Activated T-helper 9 cell treated with anti-CD3 and anti-CD28 coated beads, Interleukin-2, amount 50 U/mL, for 16 hours (primary cell): ENCODE measurements around the gene RDH13.
"Not testable (repeated sequence)": the region's sequence is repeated elsewhere in the genome, so short reads cannot be mapped to it uniquely, and the experiment has no call there.

Source experiments
- DNase-seq: peaks from one replicate; pipeline ENCODE4 v3.0.0-alpha.2; 2020; ENCODE audit warnings: low read depth

The RDH13 gene, protein sequence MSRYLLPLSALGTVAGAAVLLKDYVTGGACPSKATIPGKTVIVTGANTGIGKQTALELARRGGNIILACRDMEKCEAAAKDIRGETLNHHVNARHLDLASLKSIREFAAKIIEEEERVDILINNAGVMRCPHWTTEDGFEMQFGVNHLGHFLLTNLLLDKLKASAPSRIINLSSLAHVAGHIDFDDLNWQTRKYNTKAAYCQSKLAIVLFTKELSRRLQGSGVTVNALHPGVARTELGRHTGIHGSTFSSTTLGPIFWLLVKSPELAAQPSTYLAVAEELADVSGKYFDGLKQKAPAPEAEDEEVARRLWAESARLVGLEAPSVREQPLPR

DNA sequence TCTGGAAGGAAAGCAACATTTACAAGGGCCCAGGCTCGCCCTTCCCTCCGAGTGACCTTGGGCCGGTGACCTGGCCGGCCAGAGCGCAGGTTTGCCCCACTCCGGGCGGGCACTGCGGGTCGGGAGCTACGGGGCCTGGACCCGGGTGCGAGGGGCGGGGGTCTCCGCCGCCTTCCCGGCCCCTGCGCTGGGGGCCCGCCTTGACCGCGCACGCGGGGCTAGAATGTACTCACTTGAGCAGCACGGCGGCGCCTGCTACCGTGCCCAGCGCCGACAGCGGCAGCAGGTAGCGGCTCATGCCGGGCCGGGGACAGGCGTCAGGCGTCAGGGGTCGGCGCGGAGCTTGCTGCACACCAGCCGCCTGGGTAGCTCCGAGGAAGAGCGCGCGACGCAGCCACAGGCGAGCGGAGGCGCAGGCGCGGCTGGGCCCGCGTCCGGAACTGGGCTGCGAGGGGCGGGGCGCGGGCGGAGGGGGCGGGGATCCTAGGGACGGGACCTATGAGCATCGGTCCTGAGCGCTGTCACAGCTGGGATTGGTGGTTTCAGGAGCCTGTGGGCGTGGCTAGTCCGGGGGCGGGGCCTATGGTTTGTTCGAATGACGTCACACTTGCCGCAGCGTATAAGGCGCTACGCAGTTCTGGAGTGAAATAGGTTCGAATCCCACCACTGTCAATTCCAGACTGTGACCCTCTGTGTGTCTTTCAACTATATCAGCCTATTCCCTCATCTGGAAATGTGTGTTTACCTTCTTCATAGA, at the start of gene RDH13:
RDH13 (minus strand) TSS at position 414 of the 757 bp plus-strand sequence; CDS start at position 298, 116 bp downstream.
- peak; percentile 95 for DNase-seq

DNA sequence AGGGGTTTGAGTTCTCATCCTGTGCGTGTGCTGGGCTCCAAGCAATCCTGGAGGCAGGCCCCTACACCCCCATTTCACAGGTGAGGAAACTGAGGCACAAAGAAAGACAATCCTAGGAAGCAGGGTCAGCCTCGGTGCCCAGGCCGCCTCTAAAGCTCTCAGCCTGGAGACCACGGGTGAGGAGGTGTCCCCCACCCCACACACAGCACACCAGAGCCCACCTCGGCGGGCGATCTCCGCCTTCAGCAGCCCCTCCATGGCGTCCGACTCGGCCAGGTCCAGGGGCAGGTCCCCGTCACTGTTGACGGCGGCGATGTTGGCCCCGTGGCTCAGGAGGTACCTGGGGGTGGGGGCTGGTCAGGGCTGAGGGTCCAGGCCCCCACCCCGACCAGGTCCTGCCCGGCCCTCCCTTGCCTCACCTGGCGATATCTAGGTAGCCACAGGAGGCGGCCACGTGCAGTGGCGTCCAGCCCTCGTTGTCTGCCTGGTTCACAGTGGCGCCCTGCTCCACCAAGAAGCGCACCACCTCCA, 49.4 kb upstream of the RDH13 start:
- DNase-seq = no peak

DNA sequence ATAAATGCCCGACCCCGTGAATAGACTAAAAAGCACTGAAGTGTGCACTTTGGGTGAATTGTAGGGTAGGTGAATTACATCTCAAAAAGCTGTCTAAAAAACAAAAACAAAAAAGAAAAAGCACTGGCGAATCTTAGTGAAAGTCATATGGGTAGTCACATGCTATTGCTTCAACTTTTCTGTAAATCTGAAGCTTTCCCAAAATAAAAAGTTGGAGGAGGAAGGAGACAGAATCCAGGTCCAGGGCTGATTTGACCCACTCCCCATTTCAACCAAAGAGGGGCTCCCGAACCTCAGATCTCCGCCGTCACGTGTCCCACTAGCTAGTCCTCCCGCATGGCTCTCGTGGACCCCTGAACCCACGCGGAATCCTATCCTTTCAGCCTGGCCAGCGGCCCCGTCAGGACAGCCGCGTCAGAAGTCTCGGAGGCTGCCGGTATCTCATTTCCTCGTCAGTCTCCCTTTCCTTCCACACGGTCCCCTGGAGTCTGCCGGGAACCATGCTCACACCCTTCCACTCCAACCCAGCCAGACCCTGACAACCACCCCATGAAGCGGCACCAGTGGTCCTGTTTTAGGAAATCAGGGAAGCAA, 48.4 kb upstream of the RDH13 start:
- no peak for DNase-seq

DNA sequence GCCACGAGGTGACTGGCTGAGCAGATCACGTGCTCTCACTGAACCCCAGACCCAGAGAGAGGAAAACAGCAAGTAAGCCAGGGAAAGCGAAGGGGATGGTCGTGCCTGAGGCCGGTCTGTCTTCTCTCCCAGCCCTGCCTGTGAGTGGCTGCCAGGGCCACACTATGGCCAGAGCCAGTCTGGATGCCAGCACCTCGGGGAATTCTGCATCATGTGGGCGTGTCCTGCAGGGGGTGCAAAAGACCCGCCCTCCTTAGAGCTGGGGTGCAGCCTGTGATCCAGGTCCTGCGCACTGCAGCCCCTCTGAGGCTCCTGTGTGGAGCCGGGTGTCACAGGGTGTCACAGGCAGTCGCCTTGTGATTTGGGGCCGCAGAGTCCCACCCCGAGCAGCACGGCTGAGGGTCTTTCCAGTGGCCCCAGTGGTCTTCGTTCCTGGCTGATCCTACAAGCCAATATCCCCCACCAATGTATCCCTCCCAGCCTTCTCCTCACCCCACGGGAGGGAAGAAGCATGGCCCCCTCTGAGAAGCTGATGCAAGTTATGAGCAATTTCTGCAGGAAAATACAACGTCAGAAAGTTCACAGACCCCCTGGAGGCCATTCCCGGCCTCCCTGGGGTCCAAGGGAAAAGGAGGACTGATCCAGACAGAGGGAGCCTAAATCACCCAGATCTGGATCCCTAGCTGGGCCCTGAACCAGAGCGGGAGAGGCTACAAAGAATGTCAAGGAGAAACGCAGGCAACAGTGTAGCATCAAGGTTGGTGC, 46.8 kb upstream of the RDH13 start:
- DNase-seq = no peak

DNA sequence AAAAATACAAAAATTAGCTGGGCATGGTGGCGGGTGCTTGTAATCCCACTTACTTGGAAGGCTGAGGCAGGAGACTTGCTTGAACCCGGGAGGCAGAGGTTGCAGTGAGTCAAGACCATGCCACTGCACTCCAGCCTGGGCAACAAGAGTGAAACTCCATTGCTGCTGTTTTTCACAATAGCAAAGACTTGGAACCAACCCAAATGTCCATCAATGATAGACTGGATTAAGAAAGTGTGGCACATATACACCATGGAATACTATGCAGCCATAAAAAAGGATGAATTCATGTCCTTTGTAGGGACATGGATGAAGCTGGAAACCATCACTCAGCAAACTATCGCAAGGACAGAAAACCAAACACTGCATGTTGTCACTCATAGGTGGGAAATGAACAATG, 44.3 kb upstream of the RDH13 start:
- DNase-seq = not testable (repeated sequence)

DNA sequence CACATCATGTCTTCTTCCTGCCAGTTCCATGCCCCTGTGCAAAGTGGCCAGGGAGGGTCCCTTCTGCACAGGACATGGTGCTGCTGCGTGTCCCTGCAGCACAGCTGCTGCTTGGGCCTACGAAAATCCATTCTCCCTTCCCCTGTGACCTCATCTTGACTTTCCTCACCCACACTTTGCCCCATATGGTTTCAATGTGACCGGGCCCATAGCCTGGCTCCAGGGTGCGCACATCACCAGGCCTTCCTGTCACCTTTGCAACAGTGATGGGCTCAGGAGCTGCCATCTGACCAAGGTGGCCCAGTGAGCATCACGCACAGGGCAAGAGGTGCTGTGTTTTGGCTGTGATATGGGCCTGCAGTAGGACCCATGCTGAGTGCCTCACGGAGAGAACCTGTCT, 43.6 kb upstream of the RDH13 start:
- DNase-seq = no peak

DNA sequence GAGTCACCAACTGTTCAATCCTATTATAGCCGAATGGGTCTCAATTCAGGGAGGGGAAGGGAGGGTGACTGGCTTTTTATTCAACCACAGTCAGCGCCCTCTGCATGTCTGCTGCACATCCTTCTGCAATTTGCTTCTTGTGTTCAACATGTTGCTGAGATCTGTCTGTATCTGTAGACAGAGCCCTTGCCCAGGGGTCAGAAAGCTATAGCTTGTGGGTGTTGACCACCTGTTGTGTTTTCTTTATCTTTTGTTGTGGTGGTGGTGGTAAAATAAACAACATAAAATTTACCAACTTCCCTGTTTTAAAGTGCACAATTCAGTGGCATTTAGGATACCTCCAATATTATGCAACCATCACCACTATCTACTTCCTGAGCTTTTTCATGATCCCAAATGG, 42.3 kb upstream of the RDH13 start:
- no peak for DNase-seq

DNA sequence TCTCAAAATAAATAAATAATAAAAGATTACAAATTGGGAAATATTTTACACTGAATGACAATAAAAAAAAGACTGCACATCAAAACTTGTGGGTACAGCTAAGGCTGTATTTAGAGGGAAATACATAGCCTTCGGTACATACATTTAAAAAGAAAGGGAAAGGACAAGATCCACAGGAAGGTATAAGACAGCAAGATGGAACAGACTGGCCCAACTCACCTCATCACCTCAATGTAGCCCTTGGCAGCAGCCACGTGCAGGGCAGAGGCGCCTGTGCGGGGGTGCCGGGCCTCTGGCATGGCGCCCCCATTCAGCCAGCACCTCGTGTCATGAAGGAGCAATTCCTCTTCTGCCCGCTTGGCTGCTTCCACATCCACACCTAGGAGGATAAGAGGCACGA, 40.2 kb upstream of the RDH13 start:
- no peak for DNase-seq

DNA sequence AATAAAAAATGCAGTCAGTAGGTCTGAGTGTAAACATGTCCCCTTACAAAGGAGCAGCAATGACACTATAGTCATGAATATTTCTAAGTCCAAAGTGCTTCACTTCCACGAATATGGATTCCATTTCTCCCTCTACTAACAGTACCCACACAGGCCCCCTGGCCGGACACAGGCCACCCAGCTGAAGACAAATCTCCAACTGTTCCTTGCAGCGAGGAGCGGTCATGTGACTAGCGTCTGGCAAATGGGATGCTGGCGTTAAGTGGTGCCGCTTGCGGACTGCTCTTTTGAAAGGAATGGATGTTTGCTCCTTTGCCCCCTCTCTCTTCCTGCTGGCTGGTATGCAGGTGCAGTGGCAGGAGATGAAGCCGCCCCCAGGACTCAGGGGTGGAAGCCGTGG, 38.3 kb upstream of the RDH13 start:
- no peak for DNase-seq

DNA sequence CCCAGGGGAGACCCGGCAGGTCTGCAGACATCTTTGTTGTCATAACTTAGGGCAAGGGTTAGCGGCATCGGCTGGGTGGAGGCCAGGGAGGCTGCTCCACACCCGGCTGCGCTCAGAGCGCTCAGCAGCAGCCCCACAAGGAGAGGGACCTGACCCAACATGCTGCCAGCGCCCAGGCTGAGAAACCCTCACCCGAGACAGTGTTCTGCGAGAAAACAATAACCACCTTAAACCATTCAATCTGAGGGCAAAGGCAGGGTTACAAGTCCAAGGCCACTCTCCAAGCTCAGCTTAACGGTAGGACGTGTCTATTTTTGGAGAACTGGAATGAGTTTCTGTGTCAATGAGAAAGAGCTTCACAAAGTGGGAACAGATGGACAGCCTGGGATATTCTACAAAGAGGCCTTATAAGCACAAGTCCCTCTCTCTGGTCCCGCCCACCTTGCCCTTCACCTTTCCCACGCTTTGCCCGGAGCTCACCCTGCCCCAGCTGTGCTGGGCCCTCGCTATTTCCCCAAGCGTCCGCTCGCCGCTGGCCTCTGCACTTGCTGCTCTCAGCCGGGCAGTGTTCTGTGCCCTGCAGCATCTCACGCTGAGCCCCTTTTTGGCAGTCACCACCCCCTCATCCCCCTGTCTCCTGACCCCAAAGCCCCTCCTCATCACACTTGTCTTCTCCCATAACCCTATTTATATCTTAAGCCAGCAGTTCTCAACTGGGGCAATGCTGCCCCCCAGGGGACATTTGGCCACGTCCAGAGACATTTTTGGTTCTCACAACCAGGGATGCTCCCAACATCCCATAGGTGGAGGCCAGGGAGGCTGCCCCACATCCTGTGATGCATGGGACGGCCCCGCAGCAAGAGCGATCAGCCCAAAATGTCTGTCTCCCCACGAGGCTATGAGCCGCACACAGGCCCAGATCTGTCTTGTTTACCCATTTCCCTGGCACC, 36.9 kb upstream of the RDH13 start:
- DNase-seq = no peak

DNA sequence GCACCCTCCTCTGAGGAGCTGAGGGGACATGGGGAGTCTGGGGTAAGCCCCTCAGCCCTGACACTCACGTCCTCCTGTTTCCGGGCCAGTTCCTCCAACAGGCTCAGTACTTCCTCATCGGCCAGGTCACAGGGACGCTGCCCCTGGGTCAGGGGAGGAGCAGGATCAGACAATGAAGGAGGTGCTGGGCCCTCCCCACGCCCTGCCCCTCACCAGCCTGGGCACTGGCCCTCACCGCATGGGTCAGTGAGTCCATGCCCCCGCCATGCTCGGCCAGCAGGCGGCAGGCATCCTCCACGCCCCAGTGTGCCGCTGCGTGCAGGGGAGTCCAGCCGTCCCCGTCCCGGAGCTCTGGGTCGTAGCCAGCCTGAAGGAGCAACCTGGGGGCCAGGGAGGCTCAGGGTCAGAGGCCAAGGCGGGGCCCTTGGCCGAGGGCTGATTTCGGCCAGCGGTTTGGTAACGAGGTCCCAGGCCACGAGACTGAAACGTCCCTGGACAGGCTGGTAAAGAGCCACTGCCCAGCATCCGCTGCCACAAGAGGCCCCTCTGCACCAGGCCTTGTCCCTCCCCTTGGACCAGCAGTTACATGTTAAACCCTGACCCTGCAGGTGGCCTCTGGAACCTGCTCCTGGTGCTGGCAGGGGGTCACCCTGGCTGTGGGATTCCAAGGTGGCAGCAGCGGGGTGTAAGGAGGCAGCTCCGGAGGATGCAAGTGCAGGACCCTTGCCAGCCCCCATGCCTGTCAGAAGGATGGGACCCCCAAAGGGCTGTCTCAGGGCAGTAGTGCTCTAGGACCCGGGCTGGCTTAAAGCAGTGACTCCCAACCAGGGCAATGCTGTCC, 36.0 kb upstream of the RDH13 start:
- no peak for DNase-seq

DNA sequence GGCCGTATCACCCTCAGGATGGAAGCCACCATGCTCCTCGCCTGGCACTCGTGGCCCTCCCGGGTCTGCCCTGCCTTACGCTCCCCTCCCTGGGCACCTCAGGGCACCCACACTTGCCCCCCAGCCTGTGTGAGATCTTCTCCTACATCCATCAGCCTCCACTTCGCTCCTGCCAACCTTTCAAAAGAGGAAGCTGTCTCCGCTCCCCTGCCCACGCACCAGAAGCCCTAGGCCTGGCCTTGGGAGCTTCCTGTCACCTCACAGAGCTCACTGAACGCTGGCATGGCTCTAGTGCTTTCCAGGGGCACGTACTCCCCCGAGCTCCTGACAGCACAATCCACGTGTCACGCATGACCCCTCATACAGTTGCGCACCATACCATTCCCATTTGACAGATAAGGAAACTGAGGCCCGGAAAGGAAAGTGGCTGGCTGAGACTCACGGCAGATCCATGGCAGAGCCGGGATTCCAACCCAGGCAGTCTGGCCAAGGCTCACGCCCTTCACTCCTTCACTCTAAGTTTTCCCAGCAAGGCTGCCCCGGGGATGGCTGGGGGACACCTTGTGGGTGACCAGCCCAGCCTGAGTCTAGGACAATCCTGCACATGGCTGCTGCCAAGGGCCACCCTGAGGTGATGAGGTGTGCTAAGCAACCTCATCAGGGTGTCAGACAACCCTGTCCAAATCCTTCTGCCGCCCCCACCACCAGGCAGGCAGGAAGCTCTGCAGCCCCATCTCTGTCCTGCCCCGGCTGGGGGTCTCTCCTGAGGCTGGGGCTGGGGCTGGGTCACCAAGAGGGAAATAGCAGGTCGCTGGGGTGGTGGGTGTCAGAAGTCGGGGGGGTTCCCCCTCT, 35.1 kb upstream of the RDH13 start:
- DNase-seq = no peak

DNA sequence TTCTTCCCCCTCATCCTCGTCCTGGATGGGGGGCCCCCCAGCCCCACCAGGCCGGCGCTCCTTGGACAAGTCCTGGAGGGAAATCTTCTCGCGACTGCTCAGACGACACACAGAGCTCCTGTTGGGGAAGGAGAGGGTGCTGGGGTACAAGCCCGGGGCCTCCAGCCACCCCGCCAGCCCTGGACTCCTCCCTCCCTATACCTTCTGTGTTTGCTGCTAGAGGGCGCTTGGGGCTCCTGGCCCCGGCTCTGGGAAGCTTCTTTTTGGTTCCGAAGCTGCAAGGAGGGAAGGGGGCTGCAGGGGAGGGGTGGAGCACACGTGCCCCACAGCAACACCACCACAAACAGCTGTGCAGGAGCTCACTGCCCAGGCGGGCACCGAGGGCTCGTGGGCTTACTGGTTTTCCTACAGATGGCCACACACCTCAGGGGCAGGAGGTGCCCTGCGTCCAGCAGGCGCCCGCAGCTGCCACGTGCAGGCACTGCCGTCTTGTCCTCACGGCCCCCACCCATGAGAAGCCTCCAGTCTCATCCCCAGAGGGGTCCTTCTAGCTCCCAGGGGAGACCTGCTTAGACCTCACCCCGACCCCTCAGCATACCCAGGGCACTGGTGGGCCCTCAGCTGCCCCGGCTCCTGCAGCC, 33.2 kb upstream of the RDH13 start:
- DNase-seq = no peak

DNA sequence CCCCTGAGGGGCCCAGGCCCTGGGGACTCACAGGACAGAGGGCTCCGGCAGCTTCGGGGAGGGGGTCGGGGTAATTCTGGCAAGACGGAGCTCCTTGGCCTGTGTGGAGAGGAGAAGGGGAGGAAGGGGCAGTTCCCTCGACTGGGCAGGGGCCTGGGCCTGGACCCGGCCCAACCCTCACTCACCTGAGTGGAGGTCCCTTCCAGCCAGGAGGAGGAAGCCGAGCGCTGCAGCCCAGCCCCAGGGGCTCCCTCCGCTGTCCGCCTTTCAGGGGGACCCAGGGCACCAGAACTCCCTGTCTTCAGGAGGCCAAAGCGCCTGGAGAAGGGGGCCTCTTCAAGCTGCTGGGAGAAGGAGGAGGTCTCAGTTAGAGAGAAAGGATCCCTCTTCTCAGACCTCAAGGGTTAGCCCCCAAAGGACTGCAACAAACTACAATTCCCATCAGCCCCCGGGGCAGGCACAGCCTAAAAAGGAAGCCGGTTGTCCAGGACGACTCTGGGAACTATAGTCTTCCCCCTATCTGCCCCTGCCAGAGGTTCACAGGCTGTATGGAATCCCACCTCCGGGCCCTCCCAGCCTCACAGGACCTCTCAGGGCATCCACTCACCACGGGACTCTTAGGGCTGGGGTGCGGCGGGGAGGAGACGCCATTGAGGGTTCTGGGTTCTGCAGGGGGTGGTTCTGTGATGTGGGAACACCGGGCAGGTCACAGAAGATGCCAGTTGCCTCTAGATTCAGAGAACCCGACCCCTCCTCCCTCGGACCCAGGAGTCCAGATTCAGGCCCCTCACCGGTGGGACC, 32.5 kb upstream of the RDH13 start:
- DNase-seq = no peak

DNA sequence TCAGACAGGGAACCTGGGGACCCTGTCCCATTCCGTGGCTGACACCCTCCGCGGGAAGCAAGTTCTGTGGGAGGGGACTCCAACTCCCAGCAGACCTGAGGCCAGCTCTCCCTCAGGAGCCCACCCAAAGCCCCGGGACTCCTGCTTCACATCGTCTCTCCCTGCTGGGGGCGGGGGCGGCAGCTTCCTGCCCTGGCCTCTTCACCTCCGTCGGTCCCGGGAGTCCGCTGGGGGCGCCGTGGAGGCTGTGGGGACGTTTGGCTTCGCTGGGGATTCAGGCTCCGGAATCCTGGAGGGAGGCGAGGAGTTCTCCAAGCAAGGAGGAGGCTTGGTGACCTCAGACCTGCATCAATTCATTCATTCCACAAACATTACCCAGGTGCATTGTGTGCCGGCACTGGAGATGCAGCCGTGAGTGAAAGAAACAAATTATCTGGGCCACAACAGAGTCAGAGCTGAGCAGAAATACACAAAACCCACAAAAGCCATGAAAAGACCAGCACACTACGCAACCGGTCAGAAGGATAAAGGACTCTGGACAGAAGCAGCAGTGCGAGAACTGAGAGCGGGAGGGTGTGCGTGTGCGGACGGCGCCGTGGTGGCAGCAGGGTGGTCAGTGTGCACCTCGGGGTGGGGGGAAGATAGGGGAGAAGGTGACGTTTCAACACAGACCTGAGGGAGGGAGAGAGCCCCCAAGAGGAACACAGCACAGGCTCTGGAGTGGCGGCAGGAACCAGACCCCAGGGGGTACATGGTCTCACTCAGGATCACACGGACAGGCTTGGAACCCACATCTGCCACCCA, 31.7 kb upstream of the RDH13 start:
- DNase-seq = no peak

DNA sequence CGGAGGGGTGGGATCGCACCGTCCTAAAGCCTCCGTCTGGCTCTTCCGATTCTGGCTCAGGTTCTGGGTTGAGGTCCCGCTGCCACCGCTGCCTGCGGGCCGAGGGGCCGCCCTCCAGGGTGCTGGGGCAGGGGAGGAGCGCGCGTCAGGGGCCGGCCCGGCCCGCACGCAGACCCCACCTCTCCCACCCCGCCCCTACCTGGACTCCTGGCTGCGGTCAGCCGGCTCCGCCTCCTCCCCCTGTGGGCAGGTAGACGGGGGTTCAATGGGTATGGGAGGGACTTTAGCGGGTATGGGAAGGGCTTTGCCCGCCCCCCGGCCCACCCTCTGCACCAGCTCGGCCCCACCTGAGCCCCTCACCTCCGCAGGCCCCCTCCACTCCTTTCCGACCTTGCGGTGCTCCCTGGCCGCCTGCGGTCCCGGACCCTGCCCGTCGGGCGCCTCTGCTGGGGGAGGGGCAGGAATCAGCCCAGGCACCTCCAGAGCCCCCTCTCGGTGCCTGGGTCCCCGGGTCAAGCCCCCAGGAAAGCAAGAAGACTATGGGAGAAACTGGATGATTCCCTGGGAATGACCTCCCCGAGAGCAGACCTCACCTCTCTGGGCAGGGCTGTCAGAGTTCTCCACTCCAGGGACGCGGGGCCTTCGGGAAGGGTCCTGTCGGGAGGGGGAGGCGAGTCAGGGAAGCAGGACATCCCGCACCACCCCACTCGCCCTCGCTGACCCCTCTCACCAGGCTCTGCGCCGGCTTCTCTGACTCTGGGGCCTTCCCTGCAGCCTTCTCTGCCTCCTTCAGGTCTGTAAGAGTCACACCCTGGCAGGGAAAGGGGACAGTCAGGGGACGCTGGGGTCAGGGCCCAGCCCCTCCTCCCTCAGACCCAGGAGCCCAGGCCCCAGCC, 29.7 kb upstream of the RDH13 start:
- no peak for DNase-seq
